Thoracic aorta (tissue), 2 donors: ENCODE results near the gene OR4S2. TPM values are rescaled to one million over a fixed set of nuclear protein-coding genes. Genes with fewer than 3 reads are reported as not detected.

Experiments used
- ATAC-seq: fragments of 150-250 bp; one replicate; pipeline ENCODE4 v1.8.0; 2017; ENCODE audit warnings: low read depth; ENCODE audit not compliant: insufficient number of reproducible peaks, low FRiP score
- DNase-seq: peaks from one replicate; pipeline ENCODE4 v3.0.0-alpha.2; 2020; ENCODE audit warnings: low spot score
- H3K27ac ChIP-seq, 2 donors: fragments of 200-600 bp; sonication (generic); 1 replicate in 1 of 2; 2 replicates in 1 of 2; pipeline ENCODE4 v1.5.1; 2016; ENCODE audit warnings: mild to moderate bottlenecking in 2 of 2, moderate library complexity in 2 of 2
- H3K27me3 ChIP-seq: fragments of 200-600 bp; sonication (generic); replicated peaks from 2 replicates; pipeline ENCODE4 v1.6.0; 2016; ENCODE audit warnings: mild to moderate bottlenecking; ENCODE audit not compliant: insufficient read depth
- H3K36me3 ChIP-seq: fragments of 200-600 bp; sonication (generic); one replicate; pipeline ENCODE4 v1.5.1; 2016
- H3K4me1 ChIP-seq, 2 donors: fragments of 200-600 bp; sonication (generic); 1 replicate in 1 of 2; 2 replicates in 1 of 2; pipeline versions ENCODE4 v1.5.1 to v1.6.0; 2016; ENCODE audit warnings: low read depth in 2 of 2, mild to moderate bottlenecking in 1 of 2; ENCODE audit not compliant: control insufficient read depth in 1 of 2
- H3K4me3 ChIP-seq: fragments of 200-600 bp; sonication (generic); 2 replicates; pipeline ENCODE4 v1.5.1; 2016; ENCODE audit warnings: mild to moderate bottlenecking
- H3K9me3 ChIP-seq: fragments of 200-600 bp; sonication (generic); 2 replicates; pipeline ENCODE4 v1.5.1; 2016
- CTCF ChIP-seq: fragments of 200-600 bp; sonication (generic); IDR thresholded peaks from one replicate; pipeline ENCODE4 v1.5.1; 2019; ENCODE audit warnings: antibody characterized with exemption
- total RNA-seq, 2 donors: library from RNA; depleted of rRNA; stranded (reverse); fragments of >200 nt; gene quantifications; one replicate each; pipeline versions ENCODE4 v1.1.0 to v1.2.3, GENCODE V29; 2016

The OR4S2 gene
- total RNA-seq, 2 donors from 2014 or later = not detected

DNA sequence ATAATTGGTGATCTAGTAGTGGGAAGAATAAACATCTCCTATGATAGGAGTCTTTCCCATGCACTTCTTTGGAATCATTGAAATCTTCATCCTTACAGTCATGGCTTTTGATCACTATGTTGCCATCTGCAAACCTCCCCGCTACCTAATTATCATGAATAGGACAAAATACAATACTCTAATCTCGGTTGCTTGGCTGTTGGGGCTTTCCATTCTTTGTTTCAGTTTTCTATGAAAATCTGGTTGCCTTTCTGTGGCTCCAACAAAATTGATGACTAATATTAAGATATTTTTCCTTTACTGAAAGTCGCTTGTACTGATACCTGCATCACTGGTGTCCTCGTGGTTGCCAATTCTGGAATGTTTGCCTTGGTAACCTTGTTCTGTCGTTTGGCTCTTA lies 25.7 kb downstream of the OR4S2 start:
- DNase-seq (no peak), ATAC-seq (no peak)
- Histone ChIP-seq H3K36me3 (no peaks in the 10 kb centered on the region), H3K9me3 (no peaks in the 10 kb centered on the region), H3K27me3 (no peaks in the 10 kb centered on the region), H3K4me1 (no peaks in the 10 kb centered on the region), H3K27ac (no peak overlapping the region), H3K4me3 (no peak overlapping the region)
- TF ChIP-seq CTCF = no peak

DNA sequence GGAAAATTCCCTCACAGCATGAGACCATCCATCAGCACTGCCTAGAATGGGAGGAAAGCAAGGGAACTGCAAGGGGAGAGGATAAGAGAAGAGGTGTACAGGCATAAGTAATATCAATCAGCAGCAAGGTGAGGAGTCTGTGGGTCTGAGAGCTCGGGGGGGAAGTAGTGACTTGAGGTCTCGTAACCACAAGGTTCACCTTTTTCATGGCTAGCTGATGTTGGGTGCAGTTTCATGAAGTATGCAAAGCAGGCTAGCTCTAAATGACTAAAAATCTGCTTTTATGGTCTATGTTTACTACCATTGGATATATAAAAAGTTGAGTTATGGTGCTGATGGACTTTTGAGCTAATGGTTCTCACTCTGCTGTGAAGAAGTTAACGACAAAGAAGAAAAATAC lies 49.7 kb downstream of the OR4S2 start:
- Histone ChIP-seq H3K36me3 (no peaks in the 10 kb centered on the region), H3K4me1 (no peaks in the 10 kb centered on the region), H3K27ac (no peak overlapping the region), H3K27me3 (no peaks in the 10 kb centered on the region), H3K4me3 (no peak overlapping the region), H3K9me3 (no peaks in the 10 kb centered on the region)
- no peak for DNase-seq
- TF ChIP-seq CTCF = no peak
- ATAC-seq = no peak

- ATAC-seq = no peak
- no peak overlapping the region for H3K4me3 ChIP-seq
- no peak for TF ChIP-seq CTCF
- H3K27me3 ChIP-seq = no peaks in the 10 kb centered on the region
- H3K36me3 ChIP-seq = no peaks in the 10 kb centered on the region
- no peak for DNase-seq
- no peaks in the 10 kb centered on the region for H3K9me3 ChIP-seq
- H3K27ac ChIP-seq = no peak overlapping the region
- no peaks in the 10 kb centered on the region for H3K4me1 ChIP-seq
Measured at GRCh38 chr11:55701429-55701828, 53.3 kb downstream of the OR4S2 start.

Other genes starting within 250 kb of the OR4S2 start
- not detected for gene OR4C15, start 93.9 kb upstream of the OR4S2 start, total RNA-seq
- gene OR4C16, start 76.2 kb upstream of the OR4S2 start, total RNA-seq = not detected
- not detected for gene OR4C11, start 40.7 kb upstream of the OR4S2 start, total RNA-seq
- gene OR4P4, start 13.2 kb upstream of the OR4S2 start, total RNA-seq = not detected
- gene OR4C6, start 13.9 kb downstream of the OR4S2 start, total RNA-seq = not detected
- not detected for gene OR5D13, start 125.1 kb downstream of the OR4S2 start, total RNA-seq
- not detected for gene OR5D14, start 147.2 kb downstream of the OR4S2 start, total RNA-seq
- not detected for gene OR5L1, start 163.0 kb downstream of the OR4S2 start, total RNA-seq
- not detected for gene OR5D18, start 171.3 kb downstream of the OR4S2 start, total RNA-seq
- gene OR5L2, start 178.9 kb downstream of the OR4S2 start, total RNA-seq = not detected
- not detected for gene OR5D16, start 190.4 kb downstream of the OR4S2 start, total RNA-seq
- gene TRIM51, start 235.0 kb downstream of the OR4S2 start, total RNA-seq = not detected